ENCODE data around the gene F11R.
A peak's percentile ranks its signal among the peaks of the same experiment; 100 is the strongest.
"Not testable (repeated sequence)": the region's sequence is repeated elsewhere in the genome, so short reads cannot be mapped to it uniquely, and the experiment has no call there.

F11R gene

GRCh38 chr1:161039546-161039945 lies 18.6 kb upstream of the F11R start:
- DNase-seq = no peak

- DNase-seq = no peak
Observed at GRCh38 chr1:161039154-161039545, 18.2 kb upstream of the F11R start.

GRCh38 chr1:161038523-161039153 lies 17.7 kb upstream of the F11R start, which contains the start of gene TSTD1:
Gene TSTD1 (minus strand): TSS chr1:161038964. CDS start chr1:161038889, 75 bp downstream.
- DNase-seq = peak; percentile 88

- peak; percentile 46 for DNase-seq
Observed at GRCh38 chr1:161037661-161038522, 16.9 kb upstream of the F11R start.

GRCh38 chr1:161033751-161034150 lies 12.8 kb upstream of the F11R start:
- no peak for DNase-seq

- no peak for DNase-seq
Observed at GRCh38 chr1:161032409-161032808, 11.5 kb upstream of the F11R start.

GRCh38 chr1:161031874-161032273 lies 10.9 kb upstream of the F11R start:
- no peak for DNase-seq

GRCh38 chr1:161029466-161029865 lies 8.5 kb upstream of the F11R start:
- DNase-seq = not testable (repeated sequence)

GRCh38 chr1:161026954-161027353 lies 6.0 kb upstream of the F11R start:
- DNase-seq = not testable (repeated sequence)

- not testable (repeated sequence) for DNase-seq
Observed at GRCh38 chr1:161022432-161022831, 1.5 kb upstream of the F11R start.

GRCh38 chr1:161021970-161022353 lies 1.0 kb upstream of the F11R start:
- peak; percentile 5 for DNase-seq

- peak; percentile 99 for DNase-seq
Observed at GRCh38 chr1:161021165-161021969, 415 bp upstream of the F11R start.

GRCh38 chr1:161019751-161020495 lies 1.0 kb downstream of the F11R start:
- DNase-seq = peak; percentile 58

- not testable (repeated sequence) for DNase-seq
Observed at GRCh38 chr1:161019111-161019660, 1.8 kb downstream of the F11R start.

GRCh38 chr1:161018631-161018930 lies 2.4 kb downstream of the F11R start:
- DNase-seq = no peak

GRCh38 chr1:161017756-161018630 lies 3.0 kb downstream of the F11R start:
- DNase-seq = no peak

- not testable (repeated sequence) for DNase-seq
Observed at GRCh38 chr1:161017181-161017580, 3.8 kb downstream of the F11R start.

- DNase-seq = not testable (repeated sequence)
Observed at GRCh38 chr1:161016683-161017082, 4.3 kb downstream of the F11R start.

- DNase-seq = no peak
Observed at GRCh38 chr1:161013488-161014230, 7.3 kb downstream of the F11R start.

GRCh38 chr1:161013131-161013487 lies 7.8 kb downstream of the F11R start:
- DNase-seq = no peak

- DNase-seq = no peak
Observed at GRCh38 chr1:161012420-161012819, 8.5 kb downstream of the F11R start.
